HG02571 (cell line): ENCODE data around the gene RSPH9.

ENCODE experiments used
- ATAC-seq: cut with Tn5 transposase; IDR thresholded peaks from one replicate; pipeline ENCODE4 v1.9.1; 2021; ENCODE audit warnings: mild to moderate bottlenecking, moderate library complexity; ENCODE audit not compliant: unreplicated experiment

RSPH9 gene

GRCh38 chr6:43707767-43708166, 62.9 kb downstream of the RSPH9 start:
- ATAC-seq: no peak

DNA sequence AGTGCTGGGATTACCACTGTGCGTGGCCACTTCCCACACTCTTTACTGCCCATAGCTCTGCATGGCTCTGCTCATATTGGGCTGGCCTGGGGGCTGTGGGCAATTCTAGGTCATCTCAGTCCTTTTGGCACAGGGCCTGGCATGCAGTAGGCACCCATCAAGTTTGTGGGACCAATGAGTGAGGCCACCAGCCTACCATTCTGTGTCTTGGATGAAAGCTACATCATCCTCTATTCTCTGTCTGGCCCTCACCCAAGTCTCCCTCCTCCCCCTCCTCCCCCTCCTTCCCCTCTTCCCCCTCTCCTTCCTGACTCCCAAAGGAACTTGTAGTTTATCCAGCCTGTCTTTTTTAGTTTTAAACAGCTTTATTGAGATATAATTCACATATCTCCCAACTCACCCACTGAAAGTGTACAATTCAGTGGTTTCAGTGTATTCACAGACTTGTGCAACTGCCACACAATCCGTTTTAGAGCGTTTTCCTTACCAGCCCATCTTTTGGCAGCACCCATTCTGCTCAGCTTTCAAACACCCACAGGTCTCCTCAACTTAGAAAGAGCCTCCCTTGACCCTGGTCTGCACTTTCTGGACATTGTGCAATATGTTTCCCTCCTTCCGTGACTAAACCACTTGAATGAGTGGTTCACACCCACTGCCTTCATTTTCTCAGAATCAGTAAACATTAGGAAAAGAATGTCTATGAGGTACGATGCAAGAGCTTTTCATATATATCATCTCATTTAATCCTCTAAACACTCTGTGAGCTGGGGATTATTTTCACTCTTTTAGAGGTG, 64.2 kb downstream of the RSPH9 start:
- ATAC-seq: no peak

- no peak for ATAC-seq
These were observed 64.9 kb downstream of the RSPH9 start for GRCh38 chr6:43709654-43710303.

GRCh38 chr6:43710576-43710975, 65.7 kb downstream of the RSPH9 start:
- no peak for ATAC-seq

GRCh38 chr6:43712579-43712978, 67.7 kb downstream of the RSPH9 start:
- ATAC-seq: no peak

DNA sequence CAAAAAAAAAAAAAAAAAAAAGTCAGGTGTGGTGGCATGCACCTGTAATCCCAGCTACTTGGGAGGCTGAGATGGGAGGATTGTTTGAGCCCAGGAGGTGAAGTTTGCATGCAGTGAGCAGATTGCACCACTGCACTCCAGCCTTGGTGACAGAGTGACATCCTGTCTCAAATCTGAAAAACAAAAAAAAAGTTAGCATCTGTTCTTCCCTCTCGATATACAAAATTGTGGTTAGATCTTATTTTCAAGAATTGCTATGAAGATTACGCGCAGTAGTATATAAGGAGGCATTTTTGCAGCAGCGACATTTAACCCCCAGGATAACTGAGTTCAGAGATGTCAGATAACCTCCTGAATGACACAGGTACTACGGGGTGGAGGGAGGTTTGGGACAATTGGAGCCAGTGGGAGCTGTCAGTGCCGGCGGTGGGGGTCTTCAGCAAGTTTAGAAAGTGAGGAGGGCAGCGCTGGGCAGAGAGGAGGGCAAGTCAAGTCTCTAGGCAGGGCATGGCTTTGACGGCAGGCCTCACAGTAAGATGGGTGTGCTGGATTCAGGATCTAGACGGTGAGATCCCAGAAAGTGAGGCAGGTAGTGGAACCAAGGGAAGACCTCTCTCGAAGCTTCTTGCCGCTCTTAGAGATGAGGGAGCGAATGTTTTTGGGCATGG, 68.9 kb downstream of the RSPH9 start:
- no peak for ATAC-seq

DNA sequence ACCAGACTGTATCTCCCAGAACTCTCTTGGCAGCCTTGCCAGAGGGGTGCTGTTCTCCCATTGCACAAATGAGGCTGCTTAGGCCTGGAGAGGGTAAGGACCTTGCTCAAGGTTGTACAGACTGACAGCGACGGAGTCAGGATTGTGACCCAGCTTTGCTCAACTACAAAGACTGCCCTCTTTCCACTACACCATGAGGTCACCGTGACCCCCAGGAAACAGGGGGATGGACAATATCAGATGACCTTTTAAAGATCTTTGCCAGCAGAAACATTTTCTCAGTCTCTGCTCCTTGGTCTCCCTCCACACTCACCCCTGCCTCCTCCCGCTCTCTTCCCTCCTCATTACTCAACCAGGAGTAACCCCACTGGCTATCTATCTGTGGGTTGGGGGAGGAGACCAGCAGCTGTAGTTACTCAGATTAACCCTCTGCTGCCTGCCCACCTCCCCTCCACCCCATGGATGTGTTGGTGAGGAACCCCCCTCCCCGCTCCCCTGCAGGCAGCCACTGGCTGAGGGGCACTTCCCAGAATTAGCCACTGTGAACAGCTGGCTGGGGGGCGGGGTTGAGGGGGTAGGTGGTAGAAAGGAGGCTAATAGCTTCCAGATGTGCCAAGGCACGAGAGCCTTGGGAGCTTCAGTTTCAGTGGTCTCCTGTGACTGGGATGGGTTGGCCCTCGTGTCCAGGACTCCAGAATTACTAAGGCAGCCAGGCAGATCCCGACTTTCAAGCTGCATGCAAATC, 69.6 kb downstream of the RSPH9 start:
- peak; percentile 26 for ATAC-seq

DNA sequence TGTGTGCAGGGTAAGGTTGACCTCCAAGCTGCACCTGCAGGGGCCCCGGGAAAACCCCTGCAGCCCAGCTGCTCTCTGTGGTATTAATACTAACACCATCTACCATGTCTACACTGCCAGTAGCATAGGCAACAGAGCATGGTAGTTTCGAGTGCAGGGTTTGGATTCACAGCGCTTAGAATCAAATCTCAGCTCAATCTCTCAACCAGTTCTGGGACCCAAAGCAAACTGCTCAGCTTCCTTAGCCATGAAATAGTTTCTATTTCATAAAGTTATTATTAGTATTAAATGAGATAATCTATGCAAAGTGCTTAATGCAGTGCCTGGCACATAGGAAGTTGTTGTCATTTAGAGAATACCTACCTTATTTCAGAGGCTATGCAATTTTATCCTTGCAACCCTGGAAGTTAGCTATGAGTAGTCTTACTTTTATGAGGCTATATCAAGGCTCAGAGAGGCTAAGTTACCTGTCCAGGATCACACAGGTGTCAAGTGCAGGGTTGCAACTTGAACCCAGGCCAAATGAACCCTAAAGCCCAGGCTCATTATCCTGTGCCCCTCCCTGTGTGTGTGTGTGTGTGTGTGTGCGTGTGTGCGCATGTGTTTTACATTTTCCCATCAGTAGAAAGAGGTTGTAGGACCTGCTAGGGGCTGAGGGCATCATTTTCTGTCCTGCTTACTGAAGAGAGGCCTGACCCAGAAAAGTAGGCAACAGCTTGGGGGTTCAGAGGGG, 70.4 kb downstream of the RSPH9 start:
- ATAC-seq: peak; percentile 90

- no peak for ATAC-seq
These were observed 71.3 kb downstream of the RSPH9 start for GRCh38 chr6:43716099-43716498.

DNA sequence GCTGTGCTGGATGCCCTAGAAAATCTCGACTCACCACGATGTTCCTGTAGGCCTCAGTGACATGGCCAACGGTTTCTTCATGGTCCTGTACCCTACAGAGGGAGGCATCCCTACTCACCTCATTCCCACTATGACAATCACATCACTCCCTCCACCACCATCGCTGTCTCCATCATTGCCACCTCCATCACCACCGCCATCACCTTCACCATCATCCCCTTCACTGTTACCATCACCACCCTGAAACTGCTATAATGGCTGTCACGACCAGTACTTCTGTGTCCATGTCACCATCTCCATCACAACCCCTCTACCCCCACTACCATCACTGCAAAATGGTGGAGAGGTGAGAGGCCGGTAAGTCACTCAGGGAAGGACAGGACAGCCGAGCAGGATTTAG, 72.6 kb downstream of the RSPH9 start:
- no peak for ATAC-seq

GRCh38 chr6:43717822-43718221, 73.0 kb downstream of the RSPH9 start:
- ATAC-seq: no peak

DNA sequence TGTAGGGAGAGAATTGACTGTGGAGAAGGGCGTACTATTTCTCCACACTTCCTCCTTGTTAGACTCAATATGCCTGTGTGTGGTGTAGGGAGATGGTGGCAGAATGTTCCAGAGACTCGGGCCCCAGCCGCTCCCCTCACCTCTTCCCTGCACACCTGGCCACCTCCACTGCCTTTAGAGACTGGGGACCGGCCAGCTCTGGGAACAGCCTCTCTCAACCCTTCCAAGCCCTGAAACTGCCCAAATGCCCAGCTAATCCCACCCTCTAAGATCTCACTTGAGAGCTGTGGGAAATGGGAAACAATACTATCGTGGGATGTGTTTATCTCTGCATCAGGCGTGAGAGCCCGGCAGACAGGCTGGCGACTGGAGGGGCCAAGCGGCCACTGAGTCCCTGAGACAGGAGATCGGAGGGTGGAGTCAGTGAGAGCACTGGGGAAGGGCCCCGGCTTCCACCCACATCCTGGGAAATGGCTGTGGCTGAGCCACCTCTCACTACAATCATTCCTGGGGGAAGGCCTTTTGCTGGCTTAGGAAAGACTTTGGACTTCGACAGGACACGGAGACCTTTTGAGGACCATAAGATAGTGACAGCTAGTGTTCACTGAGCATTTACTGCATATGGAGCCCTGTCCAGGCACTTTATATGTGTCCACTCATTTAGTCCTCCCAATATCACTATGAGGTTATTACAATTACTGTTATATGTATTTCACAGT, 73.7 kb downstream of the RSPH9 start:
- no peak for ATAC-seq

GRCh38 chr6:43719511-43719910, 74.7 kb downstream of the RSPH9 start:
- ATAC-seq: no peak

- ATAC-seq: no peak
These were observed 76.2 kb downstream of the RSPH9 start for GRCh38 chr6:43720999-43721398.
